SK-MEL-5 (cell line): ENCODE data around the gene METTL3. TPM values are rescaled to one million over a fixed set of nuclear protein-coding genes. Genes with fewer than 3 reads are reported as not detected.

ENCODE experiments used
- DNase-seq: peaks from one replicate; pipeline ENCODE4 v3.0.0-alpha.2; 2016; ENCODE audit warnings: low read depth, low spot score
- in situ Hi-C: cut with HindIII; loops from 2 replicates; pipeline ENCODE4 v1.10.0; 2016; ENCODE audit warnings: low sequenced_read_pairs, high pct_unique_total_duplicates, low pct_unique_long_range_greater_than_20kb
- total RNA-seq: library from RNA; depleted of rRNA; stranded (reverse); fragments of >200 nt; shearing (Covaris generic); gene quantifications from 2 replicates; pipeline ENCODE4 v1.2.3, GENCODE V29; 2014

Gene METTL3
- total RNA-seq, 1 experiment from 2014 or later: 44.5 TPM

- in situ Hi-C loops: no loop called here
- no peak for DNase-seq
These were observed 18.4 kb upstream of the METTL3 start for GRCh38 chr14:21529515-21529914.

GRCh38 chr14:21528381-21529348 lies 17.5 kb upstream of the METTL3 start:
- in situ Hi-C loops: no loop called here
- no peak for DNase-seq

GRCh38 chr14:21527318-21527679 lies 16.2 kb upstream of the METTL3 start:
- in situ Hi-C loops: no loop called here
- no peak for DNase-seq

- in situ Hi-C loops: no loop called here
- no peak for DNase-seq
These were observed 15.7 kb upstream of the METTL3 start for GRCh38 chr14:21526672-21527317.

GRCh38 chr14:21525962-21526671 lies 15.0 kb upstream of the METTL3 start, which contains the start of gene SALL2:
Gene SALL2 (minus strand): TSS chr14:21526346. CDS start chr14:21526127, 219 bp downstream.
- in situ Hi-C loops: no loop called here
- peak; percentile 33 for DNase-seq

GRCh38 chr14:21525571-21525961 lies 14.4 kb upstream of the METTL3 start:
- in situ Hi-C loops: no loop called here
- no peak for DNase-seq

- in situ Hi-C loops: no loop called here
- no peak for DNase-seq
These were observed 13.7 kb upstream of the METTL3 start for GRCh38 chr14:21524575-21525490.

- in situ Hi-C loops: no loop called here
These were observed 12.1 kb upstream of the METTL3 start for GRCh38 chr14:21523203-21523602.

GRCh38 chr14:21521501-21521900 lies 10.4 kb upstream of the METTL3 start:
- in situ Hi-C loops: no loop called here
- no peak for DNase-seq

More at GRCh38 chr14:21523203-21523602, 12.1 kb upstream of the METTL3 start:
- DNase-seq: no peak

- in situ Hi-C loops: no loop called here
- no peak for DNase-seq
These were observed 9.6 kb upstream of the METTL3 start for GRCh38 chr14:21520767-21521166.

GRCh38 chr14:21518725-21519124 lies 7.6 kb upstream of the METTL3 start:
- DNase-seq: no peak
- in situ Hi-C loops: no loop called here

- in situ Hi-C loops: no loop called here
These were observed 3.2 kb upstream of the METTL3 start for GRCh38 chr14:21514341-21514740.

GRCh38 chr14:21509432-21510143 lies 1.6 kb downstream of the METTL3 start:
- in situ Hi-C loops: no loop called here
- DNase-seq: no peak

More at GRCh38 chr14:21514341-21514740, 3.2 kb upstream of the METTL3 start:
- no peak for DNase-seq

GRCh38 chr14:21506557-21506956 lies 4.6 kb downstream of the METTL3 start:
- in situ Hi-C loops: no loop called here
- no peak for DNase-seq

GRCh38 chr14:21505012-21505553 lies 6.1 kb downstream of the METTL3 start:
- DNase-seq: no peak
- in situ Hi-C loops: no loop called here

GRCh38 chr14:21503376-21503775 lies 7.8 kb downstream of the METTL3 start:
- in situ Hi-C loops: no loop called here
- DNase-seq: no peak
